Psoas muscle (tissue), 8 donors: Measurements from ENCODE around the gene C1QC. TPM values are rescaled to one million over a fixed set of nuclear protein-coding genes. Genes with fewer than 3 reads are reported as not detected.

Experiments
- ATAC-seq, 4 donors: fragments of 200-7000 bp; cut with Tn5 transposase; one replicate each; pipeline ENCODE4 v1.9.1; 2020; ENCODE audit warnings: moderate library complexity in 3 of 4, mild to moderate bottlenecking in 2 of 4
- DNase-seq, 2 donors: peaks; one replicate each; pipeline ENCODE4 v3.0.0-alpha.2; 2020
- H3K27ac ChIP-seq: fragments of 200-600 bp; one replicate; pipeline ENCODE4 v1.8.0; 2022
- H3K27me3 ChIP-seq, 3 donors: fragments of 200-600 bp in 1 of 3; one replicate each; pipeline versions ENCODE4 v1.6.1 to v1.8.0; 2013 to 2022; ENCODE audit warnings: low read length in 2 of 3, mild to moderate bottlenecking in 2 of 3, moderate library complexity in 1 of 3; ENCODE audit not compliant: insufficient read depth in 3 of 3
- H3K36me3 ChIP-seq, 2 donors: fragments of 200-600 bp in 1 of 2; one replicate each; pipeline versions ENCODE4 v1.6.1 to v1.8.0; 2013 to 2022; ENCODE audit warnings: low read depth in 1 of 2, mild to moderate bottlenecking in 1 of 2, moderate library complexity in 1 of 2; ENCODE audit not compliant: insufficient read depth in 1 of 2
- H3K4me1 ChIP-seq: fragments of 200-600 bp; one replicate; pipeline ENCODE4 v1.8.0; 2022
- H3K4me3 ChIP-seq: fragments of 200-600 bp; one replicate; pipeline ENCODE4 v1.8.0; 2022; ENCODE audit warnings: mild to moderate bottlenecking
- H3K9me3 ChIP-seq: fragments of 200-600 bp; one replicate; pipeline ENCODE4 v1.8.0; 2022
- CTCF ChIP-seq: fragments of 200-600 bp; IDR thresholded peaks from one replicate; pipeline ENCODE4 v1.8.0; 2022; ENCODE audit warnings: antibody characterized with exemption
- WGBS, 3 donors: extraction: QIAGEN DNeasy Blood & Tissue Kit; methylation state at CpG; one replicate each; pipeline versions ENCODE4 v1.1.6 to v1.1.7; 2013; 5-methylcytosine and 5-hydroxymethylcytosine counted together
- intact Hi-C, 2 donors: fragments of 100-400 bp; cut with DNase I; formaldehyde crosslinking; loops; one replicate each; pipeline versions ENCODE4 v1.11.0 to v1.14.2; 2022
- polyA plus RNA-seq, 3 donors: library from polyadenylated mRNA; stranded (reverse); fragments of 200-250 nt; gene quantifications; one replicate each; pipeline ENCODE4 v1.2.3, GENCODE V29; 2013
- total RNA-seq, 4 donors: library from RNA; stranded (reverse); fragmentation: NEBNext Ultra II Directional in 2 of 4; extraction: Animal tissue kit (Norgen Biotek cat#: 25700) in 2 of 4; gene quantifications; one replicate each; pipeline versions ENCODE4 v1.2.1 to v1.2.4, GENCODE V29; 2021 to 2023
- donor health status: healthy with polysubstance abuse.
- donor health status: DM: no; HTN: no; CAD: no; lungs with moderate emphysema.
- donor health status: Bipolar disorder and iron deficiency.
- donor health status: healthy.
- donor health status: DM: yes; HTN: yes; CAD: no.
- donor health status: DM: no; HTN: no; CAD: no.
- donor health status: DM: no; HTN: no; CAD: no.
- donor health status: DM: yes; HTN: yes; CAD: no.

Gene C1QC
- total and polyA plus RNA-seq, 7 donors: 8.7 to 39.1 (median 24.2) TPM

- intact Hi-C loops: no loop called here
- no peaks in the 10 kb centered on the region for H3K4me1 ChIP-seq
- H3K27me3 ChIP-seq: peaks cover 0 to 31% (median 5%) of the 10 kb centered on the region in 3 donors
- no peak for TF ChIP-seq CTCF
- 21 to 27% (median 23%) methylated on average over 11 of the region's 11 CpGs for WGBS, 3 donors
- no peak overlapping the region for H3K27ac ChIP-seq
- DNase-seq (no peak), ATAC-seq (no peak)
- no peak overlapping the region for H3K4me3 ChIP-seq
- no peaks in the 10 kb centered on the region for H3K36me3 ChIP-seq
- H3K9me3 ChIP-seq: no peaks in the 10 kb centered on the region
Observed at GRCh38 chr1:22689505-22689904, 46.1 kb downstream of the C1QC start.

- TF ChIP-seq CTCF: no peak
- ATAC-seq (no peak), DNase-seq (no peak)
- Histone ChIP-seq H3K27ac (no peak overlapping the region), H3K36me3 (no peaks in the 10 kb centered on the region), H3K9me3 (no peaks in the 10 kb centered on the region), H3K4me3 (no peak overlapping the region), H3K27me3 (peaks cover 0 to 27% (median 2%) of the 10 kb centered on the region in 3 donors), H3K4me1 (no peaks in the 10 kb centered on the region)
- WGBS, 3 donors: 59 to 71% (median 64%) methylated on average over 13 of the region's 13 CpGs
- intact Hi-C loops: no loop called here
Observed at GRCh38 chr1:22691031-22691753, 47.8 kb downstream of the C1QC start.

- DNase-seq (no peak), ATAC-seq (no peak)
- Histone ChIP-seq H3K27ac (no peak overlapping the region), H3K27me3 (peaks cover 0 to 4% (median 2%) of the 10 kb centered on the region in 3 donors), H3K9me3 (no peaks in the 10 kb centered on the region), H3K4me3 (no peak overlapping the region), H3K4me1 (no peaks in the 10 kb centered on the region), H3K36me3 (no peaks in the 10 kb centered on the region)
- intact Hi-C loops: no loop called here
- TF ChIP-seq CTCF: no peak
- 81 to 88% (median 81%) methylated on average over 5 of the region's 5 CpGs for WGBS, 3 donors
Observed at GRCh38 chr1:22694172-22694571, 50.7 kb downstream of the C1QC start.

- Histone ChIP-seq H3K4me3 (no peak overlapping the region), H3K4me1 (no peaks in the 10 kb centered on the region), H3K36me3 (no peaks in the 10 kb centered on the region), H3K9me3 (no peaks in the 10 kb centered on the region), H3K27ac (no peak overlapping the region), H3K27me3 (peaks cover 0 to 4% (median 2%) of the 10 kb centered on the region in 3 donors)
- no peak for DNase-seq
- intact Hi-C loops: no loop called here
- TF ChIP-seq CTCF: no peak
- 73 to 89% (median 87%) methylated on average over 3 of the region's 3 CpGs for WGBS, 3 donors
- no peak for ATAC-seq
Observed at GRCh38 chr1:22696610-22697009, 53.2 kb downstream of the C1QC start.

Other genes with a start within 250 kb of the C1QC start
- gene ZBTB40, start 191.8 kb upstream of the C1QC start, total RNA-seq: 10 to 100 TPM in 3 of 4 donors, 1 to 10 TPM in 1; 7.2 to 14.1 (median 10.3) TPM
- 10 to 100 TPM in 1 of 3 donors, 1 to 10 TPM in 2; 3.8 to 11.4 (median 4.1) TPM for gene ZBTB40, start 191.8 kb upstream of the C1QC start, polyA plus RNA-seq
- gene EPHA8, start 80.1 kb upstream of the C1QC start, total RNA-seq: not detected
- under 1 TPM in 2 of 3 donors, not detected in 1; 0.01 to 0.03 TPM for gene EPHA8, start 80.1 kb upstream of the C1QC start, polyA plus RNA-seq
- gene C1QA, start 7.0 kb upstream of the C1QC start, total RNA-seq: 10 to 100 TPM; 18.7 to 36.8 (median 33.9) TPM
- 10 to 100 TPM; 15.8 to 29.9 (median 16.2) TPM for gene C1QA, start 7.0 kb upstream of the C1QC start, polyA plus RNA-seq
- 10 to 100 TPM; 22.6 to 47.6 (median 30.0) TPM for gene C1QB, start 9.6 kb downstream of the C1QC start, total RNA-seq
- 10 to 100 TPM; 14.8 to 38.2 (median 16.3) TPM for gene C1QB, start 9.6 kb downstream of the C1QC start, polyA plus RNA-seq
- gene EPHB2, start 67.2 kb downstream of the C1QC start, total RNA-seq: 1 to 10 TPM in 1 of 4 donors, under 1 TPM in 3; 0.17 to 2.1 (median 0.63) TPM
- under 1 TPM in 2 of 3 donors, not detected in 1; 0.06 to 0.64 TPM for gene EPHB2, start 67.2 kb downstream of the C1QC start, polyA plus RNA-seq